Adipocyte (in vitro differentiated cells): ENCODE results near the gene TRIM63.

ENCODE experiments used
- DNase-seq: peaks from one replicate; pipeline ENCODE4 v3.0.0-alpha.2; 2015; ENCODE audit warnings: low read depth
- H3K27me3 ChIP-seq: replicated peaks from 2 replicates; pipeline ENCODE4 v1.7.0; 2013; ENCODE audit warnings: mild to moderate bottlenecking, low read length, moderate library complexity; ENCODE audit not compliant: control insufficient read depth, insufficient read depth
- H3K36me3 ChIP-seq: 2 replicates; pipeline ENCODE4 v1.7.0; 2013; ENCODE audit warnings: low read length, mild to moderate bottlenecking, moderate library complexity; ENCODE audit not compliant: control insufficient read depth, insufficient read depth, severe bottlenecking
- H3K4me1 ChIP-seq: 2 replicates; pipeline ENCODE4 v1.7.0; 2013; ENCODE audit warnings: mild to moderate bottlenecking, low read length, moderate library complexity; ENCODE audit not compliant: control insufficient read depth, insufficient read depth
- H3K4me3 ChIP-seq: 2 replicates; pipeline ENCODE4 v1.7.0; 2013; ENCODE audit warnings: mild to moderate bottlenecking, low read length, moderate library complexity
- H3K9ac ChIP-seq: 2 replicates; pipeline ENCODE4 v1.7.0; 2013; ENCODE audit warnings: mild to moderate bottlenecking, low read length, moderate library complexity
- H3K9me3 ChIP-seq: 2 replicates; pipeline ENCODE4 v1.7.0; 2013; ENCODE audit warnings: mild to moderate bottlenecking, low read length, moderate library complexity; ENCODE audit not compliant: control insufficient read depth

TRIM63 gene

GRCh38 chr1:26020941-26021646 lies 46.3 kb downstream of the TRIM63 start:
- Histone ChIP-seq H3K4me1 (peaks cover 37% of the 10 kb centered on the region), H3K36me3 (no peaks in the 10 kb centered on the region), H3K4me3 (no peak overlapping the region), H3K27me3 (no peaks in the 10 kb centered on the region), H3K9ac (peak overlapping the region; percentile 52), H3K9me3 (no peaks in the 10 kb centered on the region)
- DNase-seq = no peak

- H3K9me3 ChIP-seq = no peaks in the 10 kb centered on the region
- no peak overlapping the region for H3K9ac ChIP-seq
- DNase-seq = peak; percentile 66
- H3K4me3 ChIP-seq = no peak overlapping the region
- H3K36me3 ChIP-seq = no peaks in the 10 kb centered on the region
- H3K27me3 ChIP-seq = no peaks in the 10 kb centered on the region
- H3K4me1 ChIP-seq = peaks cover 41% of the 10 kb centered on the region
These were observed 47.1 kb downstream of the TRIM63 start for GRCh38 chr1:26020330-26020768.

- H3K4me1 ChIP-seq = peaks cover 45% of the 10 kb centered on the region
- H3K27me3 ChIP-seq = no peaks in the 10 kb centered on the region
- no peaks in the 10 kb centered on the region for H3K9me3 ChIP-seq
- no peaks in the 10 kb centered on the region for H3K36me3 ChIP-seq
- H3K9ac ChIP-seq = peak overlapping the region; percentile 26
- no peak overlapping the region for H3K4me3 ChIP-seq
- DNase-seq = peak; percentile 56
These were observed 47.7 kb downstream of the TRIM63 start for GRCh38 chr1:26019641-26020315.

- no peaks in the 10 kb centered on the region for H3K36me3 ChIP-seq
- DNase-seq = no peak
- H3K27me3 ChIP-seq = no peaks in the 10 kb centered on the region
- no peak overlapping the region for H3K9ac ChIP-seq
- no peaks in the 10 kb centered on the region for H3K9me3 ChIP-seq
- H3K4me3 ChIP-seq = no peak overlapping the region
- H3K4me1 ChIP-seq = peaks cover 45% of the 10 kb centered on the region
These were observed 49.8 kb downstream of the TRIM63 start for GRCh38 chr1:26017606-26018005.

- Histone ChIP-seq H3K27me3 (no peaks in the 10 kb centered on the region), H3K9me3 (no peaks in the 10 kb centered on the region), H3K36me3 (no peaks in the 10 kb centered on the region), H3K4me3 (no peak overlapping the region), H3K9ac (no peak overlapping the region), H3K4me1 (peaks cover 41% of the 10 kb centered on the region)
- DNase-seq = no peak
These were observed 50.4 kb downstream of the TRIM63 start for GRCh38 chr1:26016953-26017545.

- no peaks in the 10 kb centered on the region for H3K9me3 ChIP-seq
- no peak overlapping the region for H3K9ac ChIP-seq
- H3K4me3 ChIP-seq = no peak overlapping the region
- no peaks in the 10 kb centered on the region for H3K27me3 ChIP-seq
- DNase-seq = no peak
- peaks cover 35% of the 10 kb centered on the region for H3K4me1 ChIP-seq
- no peaks in the 10 kb centered on the region for H3K36me3 ChIP-seq
These were observed 51.0 kb downstream of the TRIM63 start for GRCh38 chr1:26016258-26016952.

GRCh38 chr1:26015358-26015757 lies 52.1 kb downstream of the TRIM63 start:
- Histone ChIP-seq H3K9me3 (no peaks in the 10 kb centered on the region), H3K27me3 (no peaks in the 10 kb centered on the region), H3K4me3 (no peak overlapping the region), H3K4me1 (peaks cover 25% of the 10 kb centered on the region), H3K9ac (no peak overlapping the region), H3K36me3 (no peaks in the 10 kb centered on the region)
- DNase-seq = peak; percentile 92

- H3K27me3 ChIP-seq = no peaks in the 10 kb centered on the region
- H3K9ac ChIP-seq = no peak overlapping the region
- no peak overlapping the region for H3K4me3 ChIP-seq
- H3K9me3 ChIP-seq = no peaks in the 10 kb centered on the region
- DNase-seq = no peak
- H3K4me1 ChIP-seq = peaks cover 14% of the 10 kb centered on the region
- H3K36me3 ChIP-seq = no peaks in the 10 kb centered on the region
These were observed 53.3 kb downstream of the TRIM63 start for GRCh38 chr1:26014179-26014578.

GRCh38 chr1:26012864-26013263 lies 54.6 kb downstream of the TRIM63 start:
- no peak overlapping the region for H3K4me3 ChIP-seq
- DNase-seq = no peak
- H3K36me3 ChIP-seq = no peaks in the 10 kb centered on the region
- H3K27me3 ChIP-seq = no peaks in the 10 kb centered on the region
- H3K9ac ChIP-seq = no peak overlapping the region
- no peaks in the 10 kb centered on the region for H3K9me3 ChIP-seq
- peaks cover 14% of the 10 kb centered on the region for H3K4me1 ChIP-seq

- no peak overlapping the region for H3K9ac ChIP-seq
- no peaks in the 10 kb centered on the region for H3K27me3 ChIP-seq
- no peaks in the 10 kb centered on the region for H3K9me3 ChIP-seq
- H3K4me1 ChIP-seq = peaks cover 12% of the 10 kb centered on the region
- no peak for DNase-seq
- H3K36me3 ChIP-seq = no peaks in the 10 kb centered on the region
- H3K4me3 ChIP-seq = no peak overlapping the region
These were observed 56.6 kb downstream of the TRIM63 start for GRCh38 chr1:26010825-26011224.

GRCh38 chr1:26009796-26010447 lies 57.5 kb downstream of the TRIM63 start:
- H3K4me1 ChIP-seq = peaks cover 13% of the 10 kb centered on the region
- H3K9me3 ChIP-seq = no peaks in the 10 kb centered on the region
- H3K27me3 ChIP-seq = no peaks in the 10 kb centered on the region
- no peak for DNase-seq
- no peaks in the 10 kb centered on the region for H3K36me3 ChIP-seq
- no peak overlapping the region for H3K9ac ChIP-seq
- no peak overlapping the region for H3K4me3 ChIP-seq
